Spleen (tissue), 7 donors: Measurements from ENCODE around the gene IDI2.

Source experiments
- POLR2A ChIP-seq, 3 donors: fragments of 450-650 bp; IDR thresholded peaks; one replicate each; pipeline ENCODE4 v1.5.1; 2017; ENCODE audit warnings: antibody characterized with exemption in 3 of 3, mild to moderate bottlenecking in 1 of 3
- POLR2AphosphoS5 ChIP-seq, 3 donors: sonication (generic); formaldehyde crosslinking; IDR thresholded peaks; one replicate each; pipeline ENCODE4 v1.5.1; 2017; ENCODE audit warnings: antibody characterized with exemption in 3 of 3
- TF ChIP-seq, protein P1 (sequence below), 11 experiments: fragments of 200-600 bp in 7 of 11; fragments of 450-650 bp in 4 of 11; sonication (generic) in 4 of 11; IDR thresholded peaks in 8 of 11; conservative IDR thresholded peaks in 3 of 11; 1 replicate in 7 of 11; 2 replicates in 4 of 11; pipeline versions ENCODE4 v1.4.0 to v1.8.0; 2016 to 2021; ENCODE audit warnings: antibody characterized with exemption in 11 of 11, inconsistent platforms in 4 of 11, mild to moderate bottlenecking in 1 of 11
- donor health status: DM: no; HTN: no; CAD: no; lungs with moderate emphysema.
- donor health status: DM: no; HTN: no; CAD: no.
- donor health status: DM: no; HTN: no; CAD: no.

- TF ChIP-seq, protein P1, sequence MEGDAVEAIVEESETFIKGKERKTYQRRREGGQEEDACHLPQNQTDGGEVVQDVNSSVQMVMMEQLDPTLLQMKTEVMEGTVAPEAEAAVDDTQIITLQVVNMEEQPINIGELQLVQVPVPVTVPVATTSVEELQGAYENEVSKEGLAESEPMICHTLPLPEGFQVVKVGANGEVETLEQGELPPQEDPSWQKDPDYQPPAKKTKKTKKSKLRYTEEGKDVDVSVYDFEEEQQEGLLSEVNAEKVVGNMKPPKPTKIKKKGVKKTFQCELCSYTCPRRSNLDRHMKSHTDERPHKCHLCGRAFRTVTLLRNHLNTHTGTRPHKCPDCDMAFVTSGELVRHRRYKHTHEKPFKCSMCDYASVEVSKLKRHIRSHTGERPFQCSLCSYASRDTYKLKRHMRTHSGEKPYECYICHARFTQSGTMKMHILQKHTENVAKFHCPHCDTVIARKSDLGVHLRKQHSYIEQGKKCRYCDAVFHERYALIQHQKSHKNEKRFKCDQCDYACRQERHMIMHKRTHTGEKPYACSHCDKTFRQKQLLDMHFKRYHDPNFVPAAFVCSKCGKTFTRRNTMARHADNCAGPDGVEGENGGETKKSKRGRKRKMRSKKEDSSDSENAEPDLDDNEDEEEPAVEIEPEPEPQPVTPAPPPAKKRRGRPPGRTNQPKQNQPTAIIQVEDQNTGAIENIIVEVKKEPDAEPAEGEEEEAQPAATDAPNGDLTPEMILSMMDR (IDR thresholded peaks at IDR 0.05 in 8 of 11, conservative IDR thresholded peaks at IDR 0.05 in 3 of 11): no peak
- TF ChIP-seq POLR2AphosphoS5 (IDR thresholded peaks at IDR 0.05) (no peak), POLR2A (IDR thresholded peaks at IDR 0.05) (no peak)
Measured at GRCh38 chr10:1057106-1057657, 31.5 kb upstream of the IDI2 start.
